ENCODE measurements around the gene CYP11A1.
"Not testable (repeated sequence)": the region's sequence is repeated elsewhere in the genome, so short reads cannot be mapped to it uniquely, and the experiment has no call there.

The CYP11A1 gene

DNA sequence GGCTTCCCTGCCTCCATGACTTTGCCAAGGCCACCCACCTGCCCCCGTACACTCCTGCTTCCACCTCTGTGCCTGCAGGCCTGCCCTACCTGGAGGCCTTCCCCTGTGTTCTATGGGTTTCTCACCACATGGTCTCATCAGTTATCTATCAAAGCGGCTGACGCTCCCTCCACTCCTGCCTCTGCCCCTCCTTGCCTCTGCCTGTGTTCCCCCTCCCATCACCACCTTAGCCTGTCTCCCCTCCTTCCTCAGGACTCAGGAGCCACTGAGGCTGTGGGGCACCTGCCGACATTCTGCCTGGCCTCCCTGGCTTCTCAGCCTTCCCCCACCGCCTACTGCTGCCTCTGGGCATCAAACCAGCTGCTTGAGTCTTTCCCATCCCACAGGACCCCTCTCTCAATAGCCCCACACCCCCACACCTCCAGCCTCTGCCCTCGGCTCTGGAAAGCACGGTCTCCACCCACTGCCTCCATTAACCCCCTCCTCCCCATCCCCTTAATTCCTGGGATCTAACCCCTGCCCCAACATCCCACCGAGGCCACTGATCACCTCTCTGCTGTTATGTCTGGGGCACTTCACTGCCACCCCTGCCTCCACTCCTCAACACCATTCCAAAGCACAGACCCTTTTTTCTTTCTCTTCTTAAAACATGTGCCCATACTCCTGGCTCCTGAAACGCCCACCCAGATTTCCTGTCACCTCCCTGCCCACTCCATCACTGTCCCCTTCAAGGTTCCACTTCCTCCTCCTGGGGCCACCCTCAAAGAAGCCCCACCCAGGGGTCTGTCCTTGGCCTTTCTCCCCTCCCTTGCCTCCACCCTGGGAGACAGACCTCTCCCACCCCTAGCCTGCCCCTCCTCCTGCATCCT, 24.4 kb upstream of the CYP11A1 start:
- Histone ChIP-seq H3K27me3 (no peaks in the 10 kb centered on the region), H3K4me1 (no peaks in the 10 kb centered on the region), H3K9me3 (no peaks in the 10 kb centered on the region), H3K36me3 (no peaks in the 10 kb centered on the region), H3K4me3 (ENCODE audit: low read depth, low read length) (no peak overlapping the region)
- no peak for DNase-seq
- TF ChIP-seq, protein P1, sequence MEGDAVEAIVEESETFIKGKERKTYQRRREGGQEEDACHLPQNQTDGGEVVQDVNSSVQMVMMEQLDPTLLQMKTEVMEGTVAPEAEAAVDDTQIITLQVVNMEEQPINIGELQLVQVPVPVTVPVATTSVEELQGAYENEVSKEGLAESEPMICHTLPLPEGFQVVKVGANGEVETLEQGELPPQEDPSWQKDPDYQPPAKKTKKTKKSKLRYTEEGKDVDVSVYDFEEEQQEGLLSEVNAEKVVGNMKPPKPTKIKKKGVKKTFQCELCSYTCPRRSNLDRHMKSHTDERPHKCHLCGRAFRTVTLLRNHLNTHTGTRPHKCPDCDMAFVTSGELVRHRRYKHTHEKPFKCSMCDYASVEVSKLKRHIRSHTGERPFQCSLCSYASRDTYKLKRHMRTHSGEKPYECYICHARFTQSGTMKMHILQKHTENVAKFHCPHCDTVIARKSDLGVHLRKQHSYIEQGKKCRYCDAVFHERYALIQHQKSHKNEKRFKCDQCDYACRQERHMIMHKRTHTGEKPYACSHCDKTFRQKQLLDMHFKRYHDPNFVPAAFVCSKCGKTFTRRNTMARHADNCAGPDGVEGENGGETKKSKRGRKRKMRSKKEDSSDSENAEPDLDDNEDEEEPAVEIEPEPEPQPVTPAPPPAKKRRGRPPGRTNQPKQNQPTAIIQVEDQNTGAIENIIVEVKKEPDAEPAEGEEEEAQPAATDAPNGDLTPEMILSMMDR (IDR thresholded peaks at IDR 0.05; ENCODE audit: low read depth, low read length) = no peak

DNA sequence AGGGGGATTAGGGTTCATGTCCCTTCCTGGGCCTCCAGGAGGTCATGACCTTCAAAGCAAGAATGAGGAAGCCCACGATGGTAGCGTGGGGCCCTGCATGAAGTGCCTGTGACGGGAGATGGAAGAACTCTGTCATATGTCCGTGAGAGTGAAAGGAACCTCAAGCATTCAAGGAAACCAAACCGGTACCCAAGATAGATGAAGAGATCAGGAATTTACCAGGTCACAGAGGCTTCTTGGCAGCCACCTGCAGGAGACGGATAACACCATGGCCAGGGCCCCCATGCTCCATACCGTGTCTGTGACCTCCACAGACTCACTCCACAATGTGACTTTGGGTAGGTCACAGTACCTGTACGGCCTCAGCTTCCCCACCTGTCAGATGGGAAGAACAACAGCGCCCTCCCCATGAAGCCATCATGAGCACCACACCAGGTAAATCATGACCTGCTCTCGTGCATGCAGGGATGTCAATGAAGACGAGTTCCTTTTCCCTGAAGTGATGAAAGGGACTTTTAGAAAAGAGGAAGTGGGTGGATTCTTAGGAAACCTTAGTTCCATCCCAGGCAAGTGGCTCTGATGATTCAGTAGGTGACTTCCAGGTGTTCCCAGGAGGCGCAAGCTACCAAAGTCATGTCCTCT, 23.3 kb upstream of the CYP11A1 start:
- H3K27me3 ChIP-seq = no peaks in the 10 kb centered on the region
- H3K9me3 ChIP-seq = no peaks in the 10 kb centered on the region
- TF ChIP-seq, protein P1 (IDR thresholded peaks at IDR 0.05; ENCODE audit: low read depth, low read length) = no peak
- no peaks in the 10 kb centered on the region for H3K4me1 ChIP-seq
- no peak overlapping the region for H3K4me3 ChIP-seq (ENCODE audit: low read depth, low read length)
- H3K36me3 ChIP-seq = no peaks in the 10 kb centered on the region
- DNase-seq = no peak

DNA sequence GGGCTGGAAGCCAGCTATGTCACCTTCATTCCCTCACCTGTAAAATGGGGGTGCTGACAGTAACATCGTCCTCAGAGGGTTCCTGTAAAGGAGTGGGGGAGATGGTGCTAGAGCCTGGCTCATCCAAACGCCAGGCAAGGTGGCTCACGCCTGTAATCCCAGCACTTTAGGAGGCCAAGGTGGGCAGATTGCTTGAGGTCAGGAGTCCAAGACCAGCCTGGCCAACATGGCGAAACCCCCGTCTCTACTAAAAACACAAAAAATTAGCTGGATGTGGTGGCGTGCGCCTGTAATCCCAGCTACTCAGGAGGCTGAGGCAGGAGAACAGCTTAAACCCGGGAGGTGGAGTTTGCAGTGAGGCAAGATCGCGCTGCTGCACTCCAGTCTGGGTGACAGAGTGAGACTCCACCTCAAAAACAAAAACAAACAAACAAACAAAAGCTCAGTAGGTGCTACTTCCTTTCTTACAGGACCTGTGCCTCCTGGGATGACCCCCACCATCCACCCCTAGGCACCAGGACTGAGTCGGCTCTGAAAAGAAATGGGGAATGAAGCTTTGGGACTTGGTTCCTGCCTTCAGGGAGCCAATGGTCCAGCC, 22.7 kb upstream of the CYP11A1 start:
- DNase-seq; H3K4me3 ChIP-seq (ENCODE audit: low read depth, low read length); H3K27me3 ChIP-seq; H3K36me3 ChIP-seq; H3K9me3 ChIP-seq; H3K4me1 ChIP-seq: not testable (repeated sequence)

DNA sequence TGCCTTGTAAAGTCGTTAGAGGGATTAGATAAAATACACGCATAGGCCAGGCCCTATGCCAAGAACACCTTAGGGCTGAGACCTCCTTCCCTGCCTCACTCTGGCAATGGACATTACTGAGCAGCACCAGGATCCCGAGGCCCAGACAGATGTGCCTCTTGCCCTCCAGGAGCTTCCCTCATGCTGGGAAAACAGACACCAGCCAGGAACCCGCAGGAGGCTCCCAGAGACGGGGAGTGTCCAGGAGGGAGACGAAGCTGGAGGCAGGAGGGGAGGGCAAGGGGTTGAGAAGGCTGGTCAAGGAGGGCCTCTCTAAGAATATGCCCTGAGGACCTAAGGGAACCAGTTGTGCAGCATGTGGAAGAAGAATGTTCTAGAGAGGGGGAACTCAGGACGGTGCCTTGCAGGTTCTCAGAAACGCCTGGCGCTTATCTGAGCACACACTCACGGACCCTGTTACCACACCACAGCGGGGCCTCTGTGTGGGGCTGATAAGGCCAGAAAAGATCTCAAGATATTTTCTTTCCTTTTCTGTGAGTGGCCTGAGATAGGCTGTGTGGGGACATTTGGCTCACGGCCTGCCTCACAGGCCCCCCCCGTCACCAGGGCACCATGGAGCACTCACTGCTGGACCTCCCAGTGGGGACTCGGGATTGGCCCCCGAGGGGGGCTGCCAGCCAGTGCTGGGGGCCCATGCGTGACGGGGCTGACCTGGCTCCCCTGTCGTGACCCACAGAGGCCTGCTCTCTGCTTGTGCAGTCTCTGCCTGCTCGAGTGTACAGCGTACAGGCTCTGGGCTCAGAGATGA, 22.0 kb upstream of the CYP11A1 start:
- TF ChIP-seq, protein P1 (IDR thresholded peaks at IDR 0.05; ENCODE audit: low read depth, low read length) = no peak
- DNase-seq = no peak

DNA sequence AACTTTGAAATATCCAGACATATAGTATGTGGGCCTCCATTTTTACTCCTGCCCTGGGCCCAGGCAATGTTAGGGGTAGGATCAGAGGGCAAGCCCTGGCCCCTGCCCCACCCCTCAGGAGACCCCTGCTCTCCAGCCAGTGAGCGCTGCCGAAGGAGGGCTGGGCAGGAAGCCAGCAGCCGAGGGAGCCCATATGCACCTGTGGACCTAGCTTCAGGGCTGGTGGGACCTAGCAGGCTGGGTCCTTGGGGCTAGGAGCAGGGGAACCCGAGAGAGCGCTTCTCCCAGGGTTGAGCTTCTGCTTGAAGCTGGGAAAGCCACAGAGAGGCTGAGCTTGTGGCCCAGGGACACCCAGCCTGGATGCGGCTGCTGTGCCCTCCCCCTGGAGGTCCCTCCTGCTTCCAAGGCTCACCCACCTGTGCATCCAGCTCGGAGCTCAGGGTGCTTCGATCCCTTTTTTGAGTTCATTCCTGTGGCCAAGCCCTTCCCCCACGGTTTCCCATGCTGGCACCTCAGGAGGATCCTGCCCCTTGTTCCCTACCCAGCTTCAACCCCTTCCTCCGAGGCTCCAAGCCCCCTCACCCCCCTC, 21.0 kb upstream of the CYP11A1 start:
- Histone ChIP-seq H3K4me1 (no peaks in the 10 kb centered on the region), H3K36me3 (no peaks in the 10 kb centered on the region), H3K9me3 (no peaks in the 10 kb centered on the region), H3K4me3 (ENCODE audit: low read depth, low read length) (no peak overlapping the region), H3K27me3 (no peaks in the 10 kb centered on the region)
- no peak for DNase-seq
- TF ChIP-seq, protein P1 (IDR thresholded peaks at IDR 0.05; ENCODE audit: low read depth, low read length) = no peak

More for the DNA sequence above, 22.0 kb upstream of the CYP11A1 start:
- H3K36me3 ChIP-seq = no peaks in the 10 kb centered on the region
- no peaks in the 10 kb centered on the region for H3K27me3 ChIP-seq
- H3K4me3 ChIP-seq (ENCODE audit: low read depth, low read length) = no peak overlapping the region
- no peaks in the 10 kb centered on the region for H3K9me3 ChIP-seq
- H3K4me1 ChIP-seq = no peaks in the 10 kb centered on the region

Measured in BE2C (cell line).